Right atrium auricular region (tissue), 2 donors: ENCODE data around the gene TCEAL3. TPM values are rescaled to one million over a fixed set of nuclear protein-coding genes. Genes with fewer than 3 reads are reported as not detected.

Experiments
- DNase-seq: peaks from one replicate; pipeline ENCODE4 v3.0.0-alpha.2; 2019; ENCODE audit warnings: low spot score
- H3K27ac ChIP-seq, 2 donors: fragments of 200-600 bp; sonication (generic); 1 replicate in 1 of 2; 2 replicates in 1 of 2; pipeline ENCODE4 v1.5.1; 2016 to 2019
- H3K27me3 ChIP-seq, 2 donors: fragments of 200-600 bp; sonication (generic); one replicate each; pipeline versions ENCODE4 v1.5.1 to v1.6.0; 2017 to 2019
- H3K36me3 ChIP-seq: fragments of 200-600 bp; sonication (generic); one replicate; pipeline ENCODE4 v1.5.1; 2016
- H3K4me1 ChIP-seq, 2 donors: fragments of 200-600 bp; sonication (generic); one replicate each; pipeline versions ENCODE4 v1.5.1 to v1.6.0; 2017 to 2019
- H3K4me3 ChIP-seq, 2 donors: fragments of 200-600 bp; sonication (generic); 1 replicate in 1 of 2; 2 replicates in 1 of 2; pipeline ENCODE4 v1.5.1; 2017 to 2019; ENCODE audit warnings: mild to moderate bottlenecking in 1 of 2, moderate library complexity in 1 of 2
- H3K9me3 ChIP-seq, 2 donors: fragments of 200-600 bp; sonication (generic); one replicate each; pipeline ENCODE4 v1.5.1; 2019
- total RNA-seq, 2 donors: library from RNA; depleted of rRNA; stranded (reverse); fragments of >200 nt; gene quantifications; one replicate each; pipeline ENCODE4 v1.1.0, GENCODE V29; 2016
- TF ChIP-seq, protein P1 (sequence below), 2 donors: fragments of 200-600 bp; sonication (generic); IDR thresholded peaks; one replicate each; pipeline ENCODE4 v1.5.1; 2019; ENCODE audit warnings: antibody characterized with exemption in 2 of 2

Gene TCEAL3, protein sequence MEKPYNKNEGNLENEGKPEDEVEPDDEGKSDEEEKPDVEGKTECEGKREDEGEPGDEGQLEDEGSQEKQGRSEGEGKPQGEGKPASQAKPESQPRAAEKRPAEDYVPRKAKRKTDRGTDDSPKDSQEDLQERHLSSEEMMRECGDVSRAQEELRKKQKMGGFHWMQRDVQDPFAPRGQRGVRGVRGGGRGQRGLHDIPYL
- 10 to 100 TPM; 31.2 to 47.5 TPM for total RNA-seq

DNA sequence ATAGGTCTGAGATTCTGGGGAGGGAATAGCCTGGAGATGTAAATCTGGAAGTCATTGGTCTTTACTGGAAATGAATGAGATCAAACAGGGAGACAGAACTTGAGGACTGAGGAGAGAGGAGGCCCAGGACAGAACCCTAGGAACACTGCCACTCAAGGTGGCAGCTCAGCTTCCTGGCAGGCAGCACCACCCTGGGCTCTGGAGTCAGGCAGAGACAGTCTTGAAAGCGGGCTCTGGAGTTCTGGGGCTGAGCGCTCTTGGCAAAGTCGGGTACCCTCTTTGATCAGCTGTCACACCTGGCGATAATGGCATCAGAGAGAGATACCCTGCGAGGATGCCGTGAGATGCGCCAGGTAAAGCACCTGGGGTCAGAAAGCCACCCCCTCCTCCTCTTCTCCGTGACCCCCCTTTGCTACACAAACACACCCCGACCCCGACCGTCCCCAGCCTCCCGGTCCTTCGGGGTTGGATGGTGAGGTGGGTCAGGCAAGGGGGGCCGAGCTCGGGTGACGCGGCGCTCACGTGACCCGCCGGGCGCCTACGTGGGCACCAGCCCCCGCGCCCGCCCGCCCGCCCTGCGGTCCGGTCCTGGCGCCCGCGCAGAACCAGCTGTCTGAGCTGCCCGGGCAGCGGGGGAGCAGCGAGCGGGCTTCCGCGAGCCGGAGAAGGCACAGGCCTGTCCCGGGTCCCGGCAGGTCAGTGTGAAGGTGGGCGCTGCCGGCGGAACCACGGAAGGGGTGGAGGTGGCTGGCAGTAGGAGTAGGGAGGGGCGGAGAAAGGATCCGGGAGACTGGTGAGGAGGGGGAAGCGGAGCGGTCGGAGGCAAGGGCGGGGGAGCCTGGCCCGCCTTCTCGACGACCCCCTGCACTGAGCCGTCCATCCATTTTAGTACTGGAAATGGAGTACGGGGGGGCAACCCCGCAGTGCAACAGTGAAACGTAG is at the start of gene TCEAL3:
Gene TCEAL3, plus strand, starts transcription at position 600 of the 942 bp plus-strand sequence. CDS start 1,102 bp downstream, outside the sequence.
- Histone ChIP-seq H3K27me3 (no peaks in the 10 kb centered on the region), H3K4me3 (peak within 1 kb of the TSS; percentile 64 to 68), H3K9me3 (no peaks in the 10 kb centered on the region), H3K36me3 (no peaks in the 10 kb centered on the region), H3K27ac (peak within 1 kb of the TSS; percentile 87 to 91), H3K4me1 (no peaks in the 10 kb centered on the region)
- DNase-seq: no peak
- TF ChIP-seq, protein P1, sequence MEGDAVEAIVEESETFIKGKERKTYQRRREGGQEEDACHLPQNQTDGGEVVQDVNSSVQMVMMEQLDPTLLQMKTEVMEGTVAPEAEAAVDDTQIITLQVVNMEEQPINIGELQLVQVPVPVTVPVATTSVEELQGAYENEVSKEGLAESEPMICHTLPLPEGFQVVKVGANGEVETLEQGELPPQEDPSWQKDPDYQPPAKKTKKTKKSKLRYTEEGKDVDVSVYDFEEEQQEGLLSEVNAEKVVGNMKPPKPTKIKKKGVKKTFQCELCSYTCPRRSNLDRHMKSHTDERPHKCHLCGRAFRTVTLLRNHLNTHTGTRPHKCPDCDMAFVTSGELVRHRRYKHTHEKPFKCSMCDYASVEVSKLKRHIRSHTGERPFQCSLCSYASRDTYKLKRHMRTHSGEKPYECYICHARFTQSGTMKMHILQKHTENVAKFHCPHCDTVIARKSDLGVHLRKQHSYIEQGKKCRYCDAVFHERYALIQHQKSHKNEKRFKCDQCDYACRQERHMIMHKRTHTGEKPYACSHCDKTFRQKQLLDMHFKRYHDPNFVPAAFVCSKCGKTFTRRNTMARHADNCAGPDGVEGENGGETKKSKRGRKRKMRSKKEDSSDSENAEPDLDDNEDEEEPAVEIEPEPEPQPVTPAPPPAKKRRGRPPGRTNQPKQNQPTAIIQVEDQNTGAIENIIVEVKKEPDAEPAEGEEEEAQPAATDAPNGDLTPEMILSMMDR (IDR thresholded peaks at IDR 0.05): no peak

DNA sequence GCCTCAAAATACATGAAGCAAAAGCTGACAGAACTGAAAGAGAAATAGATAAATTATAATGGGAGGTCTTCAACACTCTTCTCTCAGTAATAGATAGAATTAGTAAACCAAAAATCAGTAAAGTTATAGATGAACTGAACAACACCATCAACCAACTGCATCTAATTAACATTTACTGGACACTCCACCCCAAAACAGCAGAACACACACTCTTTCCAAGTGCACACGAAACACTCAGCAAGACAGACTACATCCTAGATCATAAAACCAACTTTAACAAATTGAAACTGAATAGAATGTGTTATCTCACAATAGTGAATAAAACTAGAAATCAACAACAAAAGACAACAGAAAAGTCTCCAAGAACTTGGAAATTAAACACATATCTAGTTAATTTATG is 47.5 kb upstream of the TCEAL3 start:
- no peak for DNase-seq
- H3K27me3 ChIP-seq: no peaks in the 10 kb centered on the region
- H3K4me1 ChIP-seq: no peaks in the 10 kb centered on the region
- H3K36me3 ChIP-seq: no peaks in the 10 kb centered on the region
- H3K9me3 ChIP-seq: no peaks in the 10 kb centered on the region
- TF ChIP-seq, protein P1 (IDR thresholded peaks at IDR 0.05): no peak
- no peak overlapping the region for H3K27ac ChIP-seq
- H3K4me3 ChIP-seq: no peak overlapping the region

DNA sequence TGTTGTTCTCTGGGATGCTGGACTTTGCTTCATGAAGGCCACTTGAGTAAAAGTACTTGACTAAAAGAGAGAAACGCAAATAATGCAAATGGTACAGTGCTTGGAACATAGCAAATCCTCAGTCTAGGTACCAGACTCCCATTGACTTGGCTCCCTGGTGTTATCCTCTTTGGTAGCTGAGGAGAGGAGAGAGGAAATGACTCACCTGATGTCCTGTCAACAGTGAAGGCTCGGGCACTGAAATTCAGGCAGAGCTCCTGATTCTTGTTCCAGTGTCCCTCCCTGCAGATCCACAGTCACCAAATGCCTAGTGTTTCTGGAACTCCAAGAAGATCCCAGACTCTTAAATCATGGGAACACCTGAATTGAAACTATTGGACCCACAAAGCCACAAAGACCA is 45.0 kb upstream of the TCEAL3 start:
- no peak for DNase-seq
- no peaks in the 10 kb centered on the region for H3K4me1 ChIP-seq
- no peaks in the 10 kb centered on the region for H3K27me3 ChIP-seq
- H3K9me3 ChIP-seq: no peaks in the 10 kb centered on the region
- H3K36me3 ChIP-seq: no peaks in the 10 kb centered on the region
- TF ChIP-seq, protein P1 (IDR thresholded peaks at IDR 0.05): no peak
- H3K27ac ChIP-seq: no peak overlapping the region
- no peak overlapping the region for H3K4me3 ChIP-seq

DNA sequence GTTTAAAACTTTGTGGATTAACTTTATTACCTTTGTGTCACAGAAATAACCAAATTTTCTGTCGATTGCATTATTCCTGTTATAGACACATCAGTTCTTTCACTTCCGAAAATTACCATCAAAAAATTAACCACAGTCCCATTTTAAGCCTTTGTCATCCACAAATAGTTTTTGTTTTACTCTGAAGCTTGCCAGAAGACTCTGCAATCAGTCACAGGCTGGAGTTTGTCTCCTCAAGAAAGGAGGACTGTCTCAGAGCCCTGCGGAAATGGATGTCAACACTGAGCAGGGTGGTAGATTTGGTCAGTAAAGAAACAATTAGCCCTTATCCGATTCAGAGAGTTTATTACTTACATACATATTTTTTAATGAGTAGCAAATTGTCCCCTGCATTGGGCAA is 42.6 kb upstream of the TCEAL3 start:
- H3K4me1 ChIP-seq: no peaks in the 10 kb centered on the region
- no peaks in the 10 kb centered on the region for H3K9me3 ChIP-seq
- no peak for DNase-seq
- H3K36me3 ChIP-seq: no peaks in the 10 kb centered on the region
- no peak overlapping the region for H3K4me3 ChIP-seq
- H3K27ac ChIP-seq: no peak overlapping the region
- TF ChIP-seq, protein P1 (IDR thresholded peaks at IDR 0.05): no peak
- H3K27me3 ChIP-seq: no peaks in the 10 kb centered on the region

DNA sequence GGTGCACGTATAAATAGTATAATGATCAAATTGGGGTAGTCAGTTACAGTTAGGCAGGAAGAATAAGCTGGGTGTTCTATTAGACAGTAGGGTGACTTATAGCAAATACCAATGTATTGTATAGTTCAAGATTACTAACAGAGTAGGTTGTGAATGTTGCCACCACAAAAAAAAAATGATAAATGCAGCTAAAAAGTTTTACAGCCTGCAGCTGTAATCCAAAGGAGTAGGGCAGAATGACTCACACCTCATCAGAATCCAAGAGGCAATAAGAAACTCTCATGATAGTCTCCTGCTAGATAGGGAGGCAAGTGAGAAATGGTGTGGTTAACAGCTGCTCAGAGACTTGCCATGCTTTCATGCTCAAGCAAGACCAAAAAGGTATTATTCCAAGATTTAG is 42.0 kb upstream of the TCEAL3 start:
- TF ChIP-seq, protein P1 (IDR thresholded peaks at IDR 0.05): no peak
- Histone ChIP-seq H3K36me3 (no peaks in the 10 kb centered on the region), H3K27me3 (no peaks in the 10 kb centered on the region), H3K4me3 (no peak overlapping the region), H3K27ac (no peak overlapping the region), H3K4me1 (no peaks in the 10 kb centered on the region), H3K9me3 (no peaks in the 10 kb centered on the region)
- DNase-seq: no peak
